PFSK-1 (cell line): ENCODE data around the gene HSPBAP1. TPM values are rescaled to one million over a fixed set of nuclear protein-coding genes. Genes with fewer than 3 reads are reported as not detected.

Source experiments
- FOXP2 ChIP-seq: optimal IDR thresholded peaks from 2 replicates; pipeline ENCODE3; 2011; ENCODE audit warnings: borderline replicate concordance, control low read depth, inconsistent platforms; ENCODE audit not compliant: insufficient read depth; ENCODE audit errors: extremely low read length, extremely low read depth
- POLR2AphosphoS5 ChIP-seq: IDR thresholded peaks from 2 replicates; pipeline ENCODE4 v1.6.1; 2012; ENCODE audit warnings: low read depth, mild to moderate bottlenecking, control low read depth, low read length, moderate library complexity
- SIN3A ChIP-seq: IDR thresholded peaks from 2 replicates; pipeline ENCODE4 v1.6.1; 2012; ENCODE audit warnings: mild to moderate bottlenecking, low read length, moderate library complexity, borderline replicate concordance; ENCODE audit not compliant: insufficient read depth
- TAF1 ChIP-seq: IDR thresholded peaks from 2 replicates; pipeline ENCODE4 v1.6.1; 2012; ENCODE audit warnings: low read length, control low read depth, borderline replicate concordance; ENCODE audit not compliant: insufficient read depth
- polyA plus RNA-seq: library from polyadenylated mRNA; unstranded; fragments of >200 nt; gene quantifications from one replicate; pipeline ENCODE4 v1.2.1, GENCODE V29; 2012; ENCODE audit warnings: low read depth, missing spikeins; ENCODE audit not compliant: insufficient read length
- TF ChIP-seq, protein P1 (sequence below), 2 experiments: IDR thresholded peaks; 2 replicates each; pipeline versions ENCODE4 v1.6.1 to v1.8.0; 2011 to 2012; ENCODE audit warnings: low read depth in 2 of 2, low read length in 2 of 2, control low read depth in 1 of 2, inconsistent platforms in 1 of 2, mild to moderate bottlenecking in 1 of 2, moderate library complexity in 1 of 2; ENCODE audit not compliant: insufficient read depth in 1 of 2

HSPBAP1 gene, protein sequence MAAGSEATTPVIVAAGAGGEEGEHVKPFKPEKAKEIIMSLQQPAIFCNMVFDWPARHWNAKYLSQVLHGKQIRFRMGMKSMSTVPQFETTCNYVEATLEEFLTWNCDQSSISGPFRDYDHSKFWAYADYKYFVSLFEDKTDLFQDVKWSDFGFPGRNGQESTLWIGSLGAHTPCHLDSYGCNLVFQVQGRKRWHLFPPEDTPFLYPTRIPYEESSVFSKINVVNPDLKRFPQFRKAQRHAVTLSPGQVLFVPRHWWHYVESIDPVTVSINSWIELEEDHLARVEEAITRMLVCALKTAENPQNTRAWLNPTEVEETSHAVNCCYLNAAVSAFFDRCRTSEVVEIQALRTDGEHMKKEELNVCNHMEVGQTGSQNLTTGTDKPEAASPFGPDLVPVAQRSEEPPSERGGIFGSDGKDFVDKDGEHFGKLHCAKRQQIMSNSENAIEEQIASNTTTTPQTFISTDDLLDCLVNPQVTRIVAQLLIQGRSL
- 3.6 TPM for polyA plus RNA-seq

DNA sequence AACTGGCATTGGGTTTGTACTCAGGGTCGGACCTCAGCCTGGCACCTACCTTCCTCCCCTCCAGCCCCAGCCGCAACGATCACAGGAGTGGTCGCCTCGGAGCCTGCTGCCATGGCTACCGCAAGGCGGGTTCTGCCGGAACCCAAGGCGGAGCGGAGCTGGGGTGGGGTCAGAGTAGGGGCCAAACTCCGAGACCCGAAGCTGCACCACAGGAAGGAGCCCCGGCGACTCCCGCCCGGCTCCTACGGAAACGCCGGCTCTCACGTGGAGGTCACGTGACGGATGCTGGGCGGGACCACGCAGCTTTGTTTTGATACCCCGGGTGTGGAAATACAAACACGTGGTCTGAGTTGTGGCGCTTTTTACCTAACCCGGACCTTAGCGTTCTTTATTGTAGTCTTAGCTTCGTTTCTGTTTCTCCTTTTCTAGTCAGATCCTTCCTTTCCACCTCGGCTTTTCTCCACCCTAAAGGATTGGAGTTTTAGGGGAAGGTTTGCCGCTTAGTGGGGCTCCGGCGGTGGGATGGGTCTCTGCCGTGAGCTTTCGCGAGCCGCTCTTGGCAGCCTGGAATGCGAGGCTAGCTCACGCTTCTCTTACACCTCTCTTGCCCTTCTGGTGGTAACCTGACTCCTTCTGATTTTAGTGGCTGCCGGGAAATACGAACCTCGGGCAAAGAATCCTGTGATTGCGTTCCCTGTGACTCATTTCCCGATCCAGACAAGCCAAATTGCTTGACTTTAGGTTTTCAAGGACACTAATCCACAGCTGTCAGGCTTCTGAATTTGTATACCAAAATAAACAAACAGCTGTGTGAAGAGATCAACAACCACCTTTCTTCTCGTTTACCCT is at the start of gene HSPBAP1:
TSS of gene HSPBAP1 (minus strand) at position 264 of the 849 bp plus-strand sequence. CDS start at position 113, 151 bp downstream.
- TF ChIP-seq POLR2AphosphoS5 (peak; percentile 58), SIN3A (peak; percentile 98), FOXP2 (peak; percentile 38), TAF1 (0 out of 2 replicates have a peak, but pooled peaks have one; percentile 6)
- TF ChIP-seq, protein P1, sequence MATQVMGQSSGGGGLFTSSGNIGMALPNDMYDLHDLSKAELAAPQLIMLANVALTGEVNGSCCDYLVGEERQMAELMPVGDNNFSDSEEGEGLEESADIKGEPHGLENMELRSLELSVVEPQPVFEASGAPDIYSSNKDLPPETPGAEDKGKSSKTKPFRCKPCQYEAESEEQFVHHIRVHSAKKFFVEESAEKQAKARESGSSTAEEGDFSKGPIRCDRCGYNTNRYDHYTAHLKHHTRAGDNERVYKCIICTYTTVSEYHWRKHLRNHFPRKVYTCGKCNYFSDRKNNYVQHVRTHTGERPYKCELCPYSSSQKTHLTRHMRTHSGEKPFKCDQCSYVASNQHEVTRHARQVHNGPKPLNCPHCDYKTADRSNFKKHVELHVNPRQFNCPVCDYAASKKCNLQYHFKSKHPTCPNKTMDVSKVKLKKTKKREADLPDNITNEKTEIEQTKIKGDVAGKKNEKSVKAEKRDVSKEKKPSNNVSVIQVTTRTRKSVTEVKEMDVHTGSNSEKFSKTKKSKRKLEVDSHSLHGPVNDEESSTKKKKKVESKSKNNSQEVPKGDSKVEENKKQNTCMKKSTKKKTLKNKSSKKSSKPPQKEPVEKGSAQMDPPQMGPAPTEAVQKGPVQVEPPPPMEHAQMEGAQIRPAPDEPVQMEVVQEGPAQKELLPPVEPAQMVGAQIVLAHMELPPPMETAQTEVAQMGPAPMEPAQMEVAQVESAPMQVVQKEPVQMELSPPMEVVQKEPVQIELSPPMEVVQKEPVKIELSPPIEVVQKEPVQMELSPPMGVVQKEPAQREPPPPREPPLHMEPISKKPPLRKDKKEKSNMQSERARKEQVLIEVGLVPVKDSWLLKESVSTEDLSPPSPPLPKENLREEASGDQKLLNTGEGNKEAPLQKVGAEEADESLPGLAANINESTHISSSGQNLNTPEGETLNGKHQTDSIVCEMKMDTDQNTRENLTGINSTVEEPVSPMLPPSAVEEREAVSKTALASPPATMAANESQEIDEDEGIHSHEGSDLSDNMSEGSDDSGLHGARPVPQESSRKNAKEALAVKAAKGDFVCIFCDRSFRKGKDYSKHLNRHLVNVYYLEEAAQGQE (IDR thresholded peaks at IDR 0.05; ENCODE audit: insufficient read depth in 1 of 2, low read depth in 2 of 2, low read length in 2 of 2), result no peak

GRCh38 chr3:122835590-122835989 is 42.0 kb upstream of the HSPBAP1 start:
- TF ChIP-seq POLR2AphosphoS5 (no peak), TAF1 (no peak), SIN3A (no peak), FOXP2 (no peak)
- TF ChIP-seq, protein P1 (IDR thresholded peaks at IDR 0.05; ENCODE audit: insufficient read depth in 1 of 2, low read depth in 2 of 2, low read length in 2 of 2), result no peak

DNA sequence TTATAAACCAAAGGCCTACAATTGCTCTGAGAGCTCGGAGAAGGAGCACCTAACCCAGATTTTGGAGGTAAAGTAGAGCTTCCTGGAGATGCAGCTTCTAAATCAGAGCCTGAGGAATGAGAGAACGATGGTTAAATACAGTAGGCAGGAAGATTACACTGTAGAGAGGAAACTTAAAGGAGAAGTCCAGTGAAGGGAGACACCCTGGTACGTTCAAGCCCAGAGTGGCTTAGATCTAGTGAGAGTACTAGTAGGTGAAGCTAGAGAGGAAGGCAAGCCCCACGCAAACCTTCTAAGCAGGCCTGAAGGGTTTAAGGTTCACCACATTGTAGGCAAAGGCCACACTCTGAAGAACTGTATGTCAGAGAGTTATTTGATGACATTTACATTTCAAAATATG is 34.6 kb upstream of the HSPBAP1 start:
- no peak for TF ChIP-seq FOXP2
- no peak for TF ChIP-seq POLR2AphosphoS5
- TF ChIP-seq TAF1, result no peak
- TF ChIP-seq, protein P1 (IDR thresholded peaks at IDR 0.05; ENCODE audit: insufficient read depth in 1 of 2, low read depth in 2 of 2, low read length in 2 of 2), result no peak
- no peak for TF ChIP-seq SIN3A

DNA sequence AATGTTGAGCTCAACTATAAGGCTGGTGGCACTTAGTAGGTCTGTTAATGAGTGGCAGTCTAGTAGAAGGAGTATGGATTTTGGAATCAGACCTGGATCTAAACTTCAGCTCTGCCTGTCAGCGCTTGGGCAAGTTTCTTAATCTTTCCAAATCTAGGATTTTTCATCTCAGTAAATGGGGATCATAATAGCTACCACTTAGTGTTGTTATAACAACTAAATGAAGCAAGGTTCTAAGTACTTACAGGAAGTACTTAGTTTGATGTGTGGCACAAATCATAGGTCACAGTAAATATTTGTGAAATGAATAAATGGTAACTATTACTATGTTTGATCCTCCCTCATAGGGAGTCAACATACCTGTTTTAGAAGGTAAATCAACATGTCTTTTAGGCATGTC is 32.6 kb upstream of the HSPBAP1 start:
- TF ChIP-seq SIN3A (no peak), FOXP2 (no peak), TAF1 (no peak), POLR2AphosphoS5 (no peak)
- TF ChIP-seq, protein P1 (IDR thresholded peaks at IDR 0.05; ENCODE audit: insufficient read depth in 1 of 2, low read depth in 2 of 2, low read length in 2 of 2), result no peak
